GM12874 (cell line): ENCODE results near the gene SLC44A2.

Experiments
- TF ChIP-seq, protein P1 (sequence below): IDR thresholded peaks from 2 replicates; pipeline ENCODE4 v1.5.1; 2011; ENCODE audit warnings: low read depth, mild to moderate bottlenecking, control low read depth, low read length, moderate library complexity; ENCODE audit not compliant: insufficient read depth

Gene SLC44A2

DNA sequence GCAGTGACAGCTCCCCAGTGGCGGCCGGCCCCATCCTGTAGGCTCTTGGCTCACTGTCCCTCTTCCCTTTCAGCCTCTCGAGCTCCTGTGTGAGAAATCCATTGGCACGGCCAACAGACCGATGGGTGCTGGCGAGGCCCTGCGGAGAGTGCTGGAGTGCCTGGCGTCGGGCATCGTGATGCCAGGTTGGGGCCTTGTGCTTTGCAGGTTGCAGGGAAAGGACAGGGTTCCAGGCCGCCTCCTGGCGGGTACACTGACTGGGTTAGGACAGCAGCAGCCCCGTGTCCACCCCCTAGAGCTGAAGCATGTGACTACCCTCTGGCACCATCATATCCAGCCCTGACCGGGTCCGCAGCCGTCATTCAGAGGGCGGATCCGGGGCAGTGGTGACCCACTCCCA lies 54.4 kb downstream of the SLC44A2 start:
- TF ChIP-seq, protein P1, sequence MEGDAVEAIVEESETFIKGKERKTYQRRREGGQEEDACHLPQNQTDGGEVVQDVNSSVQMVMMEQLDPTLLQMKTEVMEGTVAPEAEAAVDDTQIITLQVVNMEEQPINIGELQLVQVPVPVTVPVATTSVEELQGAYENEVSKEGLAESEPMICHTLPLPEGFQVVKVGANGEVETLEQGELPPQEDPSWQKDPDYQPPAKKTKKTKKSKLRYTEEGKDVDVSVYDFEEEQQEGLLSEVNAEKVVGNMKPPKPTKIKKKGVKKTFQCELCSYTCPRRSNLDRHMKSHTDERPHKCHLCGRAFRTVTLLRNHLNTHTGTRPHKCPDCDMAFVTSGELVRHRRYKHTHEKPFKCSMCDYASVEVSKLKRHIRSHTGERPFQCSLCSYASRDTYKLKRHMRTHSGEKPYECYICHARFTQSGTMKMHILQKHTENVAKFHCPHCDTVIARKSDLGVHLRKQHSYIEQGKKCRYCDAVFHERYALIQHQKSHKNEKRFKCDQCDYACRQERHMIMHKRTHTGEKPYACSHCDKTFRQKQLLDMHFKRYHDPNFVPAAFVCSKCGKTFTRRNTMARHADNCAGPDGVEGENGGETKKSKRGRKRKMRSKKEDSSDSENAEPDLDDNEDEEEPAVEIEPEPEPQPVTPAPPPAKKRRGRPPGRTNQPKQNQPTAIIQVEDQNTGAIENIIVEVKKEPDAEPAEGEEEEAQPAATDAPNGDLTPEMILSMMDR: no peak

DNA sequence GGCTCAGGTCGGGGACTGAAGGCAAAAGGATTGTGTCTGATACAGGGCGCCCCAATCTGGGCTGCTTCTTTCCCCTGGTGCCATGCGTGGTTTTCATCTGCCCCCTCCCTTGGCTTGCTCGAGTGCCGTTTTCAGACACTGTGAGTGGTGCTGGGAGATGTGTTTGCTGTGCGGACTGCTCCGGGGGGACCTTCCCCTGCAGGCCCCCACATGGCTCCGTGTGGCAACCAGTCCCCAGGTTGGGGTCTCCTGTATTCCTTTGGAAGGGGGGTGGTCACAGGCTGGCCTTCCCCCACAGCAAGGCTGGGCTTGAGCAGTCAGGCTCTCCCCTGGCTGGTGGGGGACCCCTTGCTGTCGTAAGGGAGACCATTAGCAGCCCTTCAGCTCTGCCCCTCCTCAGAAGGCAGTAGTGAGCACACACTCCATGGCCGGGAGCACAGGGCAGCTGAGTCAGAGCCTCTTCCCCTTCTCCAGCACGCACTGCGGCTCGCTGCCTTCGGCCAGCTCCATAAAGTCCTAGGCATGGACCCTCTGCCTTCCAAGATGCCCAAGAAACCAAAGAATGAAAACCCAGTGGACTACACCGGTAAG lies 55.3 kb downstream of the SLC44A2 start:
- TF ChIP-seq, protein P1: no peak

DNA sequence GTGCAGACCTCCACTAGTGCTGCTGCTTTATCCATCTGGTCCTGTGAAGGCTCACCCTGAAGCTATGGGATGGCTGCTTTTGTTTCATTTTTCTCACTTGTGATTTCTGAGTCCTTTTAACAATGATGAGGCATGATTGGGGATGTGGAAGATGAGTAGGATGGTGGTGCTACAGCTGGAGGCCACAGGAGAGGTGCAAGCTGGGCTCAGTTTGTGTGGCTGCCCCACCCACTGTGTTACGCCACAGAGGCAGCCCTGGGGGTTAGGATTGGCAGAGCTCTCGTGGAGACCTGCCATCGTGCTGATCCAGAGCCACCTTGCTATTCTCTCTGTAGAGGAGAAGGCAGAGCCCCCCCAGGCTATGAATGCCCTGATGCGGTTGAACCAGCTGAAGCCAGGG lies 56.3 kb downstream of the SLC44A2 start:
- TF ChIP-seq, protein P1: no peak

DNA sequence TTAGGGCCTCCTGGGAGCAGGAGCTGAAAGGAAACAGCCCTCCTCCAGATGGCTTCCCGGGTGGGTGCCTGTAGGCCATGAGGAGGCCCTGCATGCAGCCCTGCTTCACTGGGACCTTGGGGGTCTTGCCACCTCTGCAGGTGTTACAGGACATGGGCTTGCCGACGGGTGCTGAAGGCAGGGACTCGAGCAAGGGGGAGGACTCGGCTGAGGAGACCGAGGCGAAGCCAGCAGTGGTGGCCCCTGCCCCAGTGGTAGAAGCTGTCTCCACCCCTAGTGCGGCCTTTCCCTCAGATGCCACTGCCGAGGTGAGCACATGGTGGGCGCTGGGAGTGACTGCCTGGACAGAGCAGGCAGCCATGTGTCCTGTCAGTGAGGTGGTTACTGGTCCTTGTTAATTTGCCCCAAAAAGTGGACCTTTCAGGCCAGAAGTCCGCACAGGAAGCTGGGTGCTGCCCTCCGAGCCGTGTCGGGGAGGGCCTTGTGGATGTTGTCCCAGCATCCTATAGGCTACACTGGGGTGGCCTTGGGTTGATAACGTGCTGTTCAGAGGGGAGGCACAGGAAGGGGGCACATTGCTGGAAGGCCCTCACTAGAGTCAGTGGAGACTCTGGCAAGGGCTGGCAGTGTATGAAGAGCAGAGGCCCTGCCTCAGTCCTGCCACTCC lies 57.2 kb downstream of the SLC44A2 start:
- TF ChIP-seq, protein P1: no peak

DNA sequence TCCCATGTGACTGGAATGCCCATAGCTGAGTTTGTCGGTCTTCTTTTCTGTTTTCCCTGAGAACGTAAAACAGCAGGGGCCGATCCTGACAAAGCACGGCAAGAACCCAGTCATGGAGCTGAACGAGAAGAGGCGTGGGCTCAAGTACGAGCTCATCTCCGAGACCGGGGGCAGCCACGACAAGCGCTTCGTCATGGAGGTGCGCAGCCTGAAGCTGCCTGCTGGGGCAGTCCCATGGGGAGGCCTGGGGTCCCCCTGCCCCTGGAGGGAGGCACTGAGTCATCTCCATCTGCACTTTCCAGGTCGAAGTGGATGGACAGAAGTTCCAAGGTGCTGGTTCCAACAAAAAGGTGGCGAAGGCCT lies 57.7 kb downstream of the SLC44A2 start:
- TF ChIP-seq, protein P1: no peak

DNA sequence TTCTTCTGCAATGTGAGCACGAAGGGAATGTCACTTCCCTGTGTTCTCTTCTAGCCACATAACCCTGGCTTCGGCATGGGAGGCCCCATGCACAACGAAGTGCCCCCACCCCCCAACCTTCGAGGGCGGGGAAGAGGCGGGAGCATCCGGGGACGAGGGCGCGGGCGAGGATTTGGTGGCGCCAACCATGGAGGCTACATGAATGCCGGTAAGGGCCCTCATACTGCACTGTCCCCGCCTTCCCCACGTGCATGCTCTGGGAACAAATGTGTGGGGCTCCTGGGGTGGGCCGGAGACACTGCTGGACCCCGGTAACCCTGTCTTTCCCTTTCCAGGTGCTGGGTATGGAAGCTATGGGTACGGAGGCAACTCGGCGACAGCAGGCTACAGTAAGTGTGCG lies 58.2 kb downstream of the SLC44A2 start:
- TF ChIP-seq, protein P1: no peak

DNA sequence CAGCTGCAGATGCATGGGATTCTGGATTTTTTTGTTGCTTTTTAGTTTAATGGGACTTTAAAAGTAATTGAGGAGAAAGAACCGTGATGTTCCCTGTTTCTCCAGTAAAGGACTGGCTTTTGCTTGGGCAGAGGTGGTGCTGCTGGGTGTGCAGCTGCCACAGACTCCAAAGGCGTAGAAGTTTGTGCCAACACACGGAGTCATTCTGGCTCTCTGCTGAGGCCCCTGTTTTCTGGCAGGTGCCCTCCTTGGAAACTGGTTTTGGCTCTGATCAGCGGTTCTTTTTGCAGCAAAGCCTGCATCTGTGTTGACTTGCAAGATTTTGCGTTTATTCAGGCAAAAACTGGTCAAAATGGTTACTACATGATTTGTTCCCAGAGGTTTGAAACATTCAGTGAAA lies 59.9 kb downstream of the SLC44A2 start:
- TF ChIP-seq, protein P1: no peak

DNA sequence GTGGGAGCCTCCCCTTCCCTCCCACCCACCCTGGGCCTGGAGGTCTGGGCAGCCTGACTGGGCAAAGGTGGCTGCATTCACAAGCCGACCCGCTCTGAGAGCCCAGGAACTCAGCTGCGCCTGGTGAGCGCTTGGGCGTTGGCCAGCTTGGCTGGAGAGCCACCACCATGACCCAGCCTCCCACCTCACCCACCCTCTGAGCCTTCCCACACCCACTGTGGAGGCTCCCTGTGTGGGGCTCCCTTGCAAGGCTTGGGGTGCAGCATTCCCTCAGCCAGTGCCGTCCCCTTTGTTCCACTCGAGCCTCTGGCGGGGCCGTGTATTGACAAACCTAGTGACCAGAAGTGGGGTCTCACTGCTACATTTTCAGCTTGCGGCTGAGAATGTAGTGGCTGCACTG lies 60.8 kb downstream of the SLC44A2 start:
- TF ChIP-seq, protein P1: no peak
